Measurements from ENCODE around the gene CAVIN4.

Gene CAVIN4

GRCh38 chr9:100591639-100592412, 13.9 kb downstream of the CAVIN4 start:
- peak overlapping the region; percentile 41 for H3K27ac Mint-ChIP-seq
- TF ChIP-seq CTCF (IDR thresholded peaks at IDR 0.05) = no peak
- H3K9me3 Mint-ChIP-seq = no peaks in the 10 kb centered on the region
- H3K4me3 Mint-ChIP-seq = no peak overlapping the region
- DNase-seq = no peak
- H3K36me3 Mint-ChIP-seq (ENCODE audit: low read depth) = peaks cover 12% of the 10 kb centered on the region
- peaks cover 3% of the 10 kb centered on the region for H3K4me1 Mint-ChIP-seq
- peaks cover 6% of the 10 kb centered on the region for H3K27me3 Mint-ChIP-seq (ENCODE audit: low read depth, poor library complexity)

- Mint-ChIP-seq H3K27me3 (ENCODE audit: low read depth, poor library complexity) (peaks cover 15% of the 10 kb centered on the region), H3K4me1 (peaks cover 21% of the 10 kb centered on the region), H3K27ac (no peak overlapping the region), H3K4me3 (no peak overlapping the region), H3K9me3 (no peaks in the 10 kb centered on the region), H3K36me3 (ENCODE audit: low read depth) (no peaks in the 10 kb centered on the region)
- DNase-seq = peak; percentile 39
- peak; percentile 89 for TF ChIP-seq CTCF (IDR thresholded peaks at IDR 0.05)
These were observed 17.7 kb downstream of the CAVIN4 start for GRCh38 chr9:100595391-100596199.

- TF ChIP-seq CTCF (IDR thresholded peaks at IDR 0.05) = no peak
- Mint-ChIP-seq H3K9me3 (no peaks in the 10 kb centered on the region), H3K4me1 (peaks cover 33% of the 10 kb centered on the region), H3K36me3 (ENCODE audit: low read depth) (no peaks in the 10 kb centered on the region), H3K4me3 (no peak overlapping the region), H3K27ac (no peak overlapping the region), H3K27me3 (ENCODE audit: low read depth, poor library complexity) (peaks cover 15% of the 10 kb centered on the region)
- DNase-seq = no peak
These were observed 19.4 kb downstream of the CAVIN4 start for GRCh38 chr9:100597236-100597635.

- TF ChIP-seq CTCF (IDR thresholded peaks at IDR 0.05) = no peak
- peaks cover 37% of the 10 kb centered on the region for H3K4me1 Mint-ChIP-seq
- DNase-seq = peak; percentile 91
- H3K9me3 Mint-ChIP-seq = no peaks in the 10 kb centered on the region
- no peak overlapping the region for H3K27ac Mint-ChIP-seq
- H3K36me3 Mint-ChIP-seq (ENCODE audit: low read depth) = no peaks in the 10 kb centered on the region
- peaks cover 15% of the 10 kb centered on the region for H3K27me3 Mint-ChIP-seq (ENCODE audit: low read depth, poor library complexity)
- H3K4me3 Mint-ChIP-seq = peak overlapping the region; percentile 83
These were observed 20.8 kb downstream of the CAVIN4 start for GRCh38 chr9:100598641-100599145.

- Mint-ChIP-seq H3K4me1 (peaks cover 34% of the 10 kb centered on the region), H3K9me3 (no peaks in the 10 kb centered on the region), H3K36me3 (ENCODE audit: low read depth) (no peaks in the 10 kb centered on the region), H3K27ac (no peak overlapping the region), H3K4me3 (no peak overlapping the region), H3K27me3 (ENCODE audit: low read depth, poor library complexity) (peaks cover 15% of the 10 kb centered on the region)
- DNase-seq = no peak
- TF ChIP-seq CTCF (IDR thresholded peaks at IDR 0.05) = no peak
These were observed 22.7 kb downstream of the CAVIN4 start for GRCh38 chr9:100600521-100601079.
